Spinal cord (tissue), 10 donors: Measurements from ENCODE around the gene UQCC3. TPM values are rescaled to one million over a fixed set of nuclear protein-coding genes. Genes with fewer than 3 reads are reported as not detected.

Experiments
- DNase-seq, 6 donors: peaks; one replicate each; pipeline versions ENCODE4 v3.0.0 to v3.0.0-alpha.2; 2013 to 2015; ENCODE audit warnings: low spot score in 6 of 6, low read depth in 4 of 6
- H3K27ac ChIP-seq: one replicate; pipeline ENCODE4 v1.5.1; 2013; ENCODE audit warnings: low read depth, low read length, control low read depth
- H3K27me3 ChIP-seq: one replicate; pipeline ENCODE4 v1.6.1; 2013; ENCODE audit warnings: low read length; ENCODE audit not compliant: control insufficient read depth, insufficient read depth
- H3K36me3 ChIP-seq: one replicate; pipeline ENCODE4 v1.6.1; 2013; ENCODE audit warnings: low read length; ENCODE audit not compliant: control insufficient read depth, insufficient read depth
- H3K4me1 ChIP-seq: one replicate; pipeline ENCODE4 v1.6.1; 2013; ENCODE audit warnings: low read length; ENCODE audit not compliant: control insufficient read depth, insufficient read depth
- H3K4me3 ChIP-seq: one replicate; pipeline ENCODE4 v1.5.1; 2013; ENCODE audit warnings: low read depth, low read length, control low read depth
- H3K9me3 ChIP-seq: one replicate; pipeline ENCODE4 v1.6.1; 2013; ENCODE audit warnings: low read length; ENCODE audit not compliant: control insufficient read depth, insufficient read depth
- WGBS: methylation state at CpG from one replicate; pipeline ENCODE4 v1.1.5; 2013; ENCODE audit warnings: missing lambda C conversion rate; ENCODE audit not compliant: insufficient coverage; 5-methylcytosine and 5-hydroxymethylcytosine counted together
- polyA plus RNA-seq, 2 donors: library from polyadenylated mRNA; unstranded; fragments of 120-200 nt; gene quantifications; one replicate each; pipeline ENCODE4 v1.2.1, GENCODE V29; 2013; ENCODE audit not compliant: insufficient read length in 2 of 2
- total RNA-seq, 2 donors: library from RNA; depleted of rRNA in 1 of 2; stranded (reverse); fragments of 120-200 nt in 1 of 2; fragments of >200 nt in 1 of 2; gene quantifications; one replicate each; pipeline versions ENCODE4 v1.2.3 to v1.2.4, GENCODE V29; 2013 to 2014
- donor health status: healthy.

The UQCC3 gene
- total and polyA plus RNA-seq, 4 donors, result 5.4 to 15.2 (median 14.0) TPM

GRCh38 chr11:62677156-62677555, 5.7 kb downstream of the UQCC3 start:
- H3K27ac ChIP-seq, result no peak overlapping the region

GRCh38 chr11:62677714-62678113, 6.2 kb downstream of the UQCC3 start:
- Histone ChIP-seq H3K4me3 (no peak overlapping the region), H3K36me3 (peaks cover 30% of the 10 kb centered on the region), H3K4me1 (peaks cover 23% of the 10 kb centered on the region), H3K27me3 (no peaks in the 10 kb centered on the region), H3K27ac (no peak overlapping the region), H3K9me3 (no peaks in the 10 kb centered on the region)
- DNase-seq, result no peak
- WGBS, result 90% methylated on average over 9 of the region's 15 CpGs

More at GRCh38 chr11:62677156-62677555, 5.7 kb downstream of the UQCC3 start:
- Histone ChIP-seq H3K9me3 (no peaks in the 10 kb centered on the region), H3K4me1 (peaks cover 29% of the 10 kb centered on the region), H3K4me3 (no peak overlapping the region), H3K36me3 (peaks cover 35% of the 10 kb centered on the region), H3K27me3 (no peaks in the 10 kb centered on the region)
- WGBS, result 83% methylated on average over 2 of the region's 6 CpGs
- DNase-seq, result no peak

- H3K9me3 ChIP-seq, result no peaks in the 10 kb centered on the region
- H3K4me1 ChIP-seq, result peaks cover 20% of the 10 kb centered on the region
- H3K27me3 ChIP-seq, result no peaks in the 10 kb centered on the region
- peak overlapping the region; percentile 99 for H3K4me3 ChIP-seq
- H3K36me3 ChIP-seq, result peaks cover 27% of the 10 kb centered on the region
- H3K27ac ChIP-seq, result peak overlapping the region; percentile 93
- WGBS, result 17% methylated on average over 3 of the region's 16 CpGs
- DNase-seq, result no peak
Measured at GRCh38 chr11:62678433-62678769, 6.9 kb downstream of the UQCC3 start.

GRCh38 chr11:62678770-62679696, 7.6 kb downstream of the UQCC3 start, which contains the start of gene UBXN1:
UBXN1 (minus strand) TSS chr11:62679073; CDS start chr11:62678923, 150 bp downstream.
- Histone ChIP-seq H3K4me3 (peak within 1 kb of the TSS; percentile 99), H3K9me3 (no peaks in the 10 kb centered on the region), H3K27ac (peak within 1 kb of the TSS; percentile 93), H3K27me3 (no peaks in the 10 kb centered on the region), H3K36me3 (peaks cover 23% of the 10 kb centered on the region), H3K4me1 (peaks cover 20% of the 10 kb centered on the region)
- WGBS, result 2% methylated on average over 49 of the region's 55 CpGs
- DNase-seq, result peak in 5 of 6 donors; percentile 73 to 97 (median 87)

GRCh38 chr11:62680825-62681240, 9.4 kb downstream of the UQCC3 start:
- H3K27ac ChIP-seq, result no peak overlapping the region
- H3K36me3 ChIP-seq, result peaks cover 12% of the 10 kb centered on the region
- H3K9me3 ChIP-seq, result no peaks in the 10 kb centered on the region
- peak in 2 of 6 donors; percentile 19 to 49 for DNase-seq
- H3K4me1 ChIP-seq, result peaks cover 20% of the 10 kb centered on the region
- no peaks in the 10 kb centered on the region for H3K27me3 ChIP-seq
- WGBS, result 22% methylated on average over 1 of the region's 4 CpGs
- H3K4me3 ChIP-seq, result no peak overlapping the region

- no peak for DNase-seq
- WGBS, result 94% methylated on average over 4 of the region's 7 CpGs
- Histone ChIP-seq H3K4me1 (peaks cover 18% of the 10 kb centered on the region), H3K4me3 (no peak overlapping the region), H3K27ac (no peak overlapping the region), H3K36me3 (no peaks in the 10 kb centered on the region), H3K9me3 (no peaks in the 10 kb centered on the region), H3K27me3 (peaks cover 2% of the 10 kb centered on the region)
Measured at GRCh38 chr11:62682518-62682917, 11.0 kb downstream of the UQCC3 start.

- WGBS, result 18% methylated on average over 74 of the region's 74 CpGs
Measured at GRCh38 chr11:62687508-62688396, 16.3 kb downstream of the UQCC3 start.

GRCh38 chr11:62688491-62688890, 17.0 kb downstream of the UQCC3 start:
- H3K4me1 ChIP-seq, result peaks cover 10% of the 10 kb centered on the region
- no peaks in the 10 kb centered on the region for H3K9me3 ChIP-seq
- no peak for DNase-seq
- no CpG with 5 or more reads among the region's 1 CpG for WGBS
- peaks cover 11% of the 10 kb centered on the region for H3K27me3 ChIP-seq
- peak overlapping the region; percentile 50 for H3K27ac ChIP-seq
- H3K4me3 ChIP-seq, result peak overlapping the region; percentile 12
- H3K36me3 ChIP-seq, result peaks cover 49% of the 10 kb centered on the region

More at GRCh38 chr11:62687508-62688396, 16.3 kb downstream of the UQCC3 start:
- Histone ChIP-seq H3K9me3 (no peaks in the 10 kb centered on the region), H3K27me3 (peaks cover 11% of the 10 kb centered on the region), H3K27ac (no peak overlapping the region), H3K4me3 (peak overlapping the region; percentile 12), H3K4me1 (peaks cover 10% of the 10 kb centered on the region), H3K36me3 (peaks cover 42% of the 10 kb centered on the region)
- DNase-seq, result no peak

- peak within 1 kb of the TSS; percentile 50 for H3K27ac ChIP-seq
- 62% methylated on average over 6 of the region's 11 CpGs for WGBS
- H3K9me3 ChIP-seq, result no peaks in the 10 kb centered on the region
- H3K4me1 ChIP-seq, result peaks cover 10% of the 10 kb centered on the region
- peak in 1 of 6 donors; percentile 47 for DNase-seq
- peaks cover 57% of the 10 kb centered on the region for H3K36me3 ChIP-seq
- H3K27me3 ChIP-seq, result peaks cover 11% of the 10 kb centered on the region
- peak within 1 kb of the TSS; percentile 12 for H3K4me3 ChIP-seq
Measured at GRCh38 chr11:62689421-62690183, 18.1 kb downstream of the UQCC3 start, which contains the start of gene LRRN4CL. LRRN4CL (minus strand) TSS chr11:62689530; CDS start chr11:62688508, 1,022 bp downstream.
